Vagina (tissue), 2 donors: ENCODE measurements around the gene AGBL4.

Source experiments
- POLR2AphosphoS5 ChIP-seq, 2 donors: sonication (generic); formaldehyde crosslinking; IDR thresholded peaks; one replicate each; pipeline ENCODE4 v1.9.0; 2017; ENCODE audit warnings: antibody characterized with exemption in 2 of 2, mild to moderate bottlenecking in 2 of 2, low read depth in 1 of 2; ENCODE audit not compliant: insufficient read depth in 1 of 2
- TF ChIP-seq, protein P1 (sequence below), 3 experiments: fragments of 450-650 bp in 2 of 3; fragments of 200-600 bp in 1 of 3; sonication (generic) in 1 of 3; IDR thresholded peaks; one replicate each; pipeline ENCODE4 v1.5.1; 2017 to 2019; ENCODE audit warnings: antibody characterized with exemption in 3 of 3, mild to moderate bottlenecking in 2 of 3, moderate library complexity in 2 of 3

DNA sequence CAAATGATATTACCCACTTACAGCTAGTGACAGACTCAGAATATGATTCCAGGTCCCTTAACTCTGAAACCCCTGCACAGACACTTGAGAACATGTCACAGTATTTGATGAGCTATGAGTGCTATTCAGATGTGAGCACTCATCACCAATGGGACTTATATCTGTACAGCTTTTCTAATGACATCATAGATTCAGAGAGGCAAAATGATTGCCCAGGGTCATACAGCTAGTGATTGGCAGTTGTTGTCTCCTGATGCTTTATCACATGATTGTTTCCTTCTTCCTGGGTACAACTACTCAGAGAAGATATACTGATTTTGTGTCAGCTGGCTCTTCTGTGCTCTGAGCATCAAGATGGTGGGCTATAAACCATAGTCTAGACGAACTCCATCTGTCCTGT is 819.0 kb downstream of the AGBL4 start:
- TF ChIP-seq POLR2AphosphoS5 (IDR thresholded peaks at IDR 0.05; ENCODE audit: insufficient read depth in 1 of 2, low read depth in 1 of 2), result no peak
- TF ChIP-seq, protein P1, sequence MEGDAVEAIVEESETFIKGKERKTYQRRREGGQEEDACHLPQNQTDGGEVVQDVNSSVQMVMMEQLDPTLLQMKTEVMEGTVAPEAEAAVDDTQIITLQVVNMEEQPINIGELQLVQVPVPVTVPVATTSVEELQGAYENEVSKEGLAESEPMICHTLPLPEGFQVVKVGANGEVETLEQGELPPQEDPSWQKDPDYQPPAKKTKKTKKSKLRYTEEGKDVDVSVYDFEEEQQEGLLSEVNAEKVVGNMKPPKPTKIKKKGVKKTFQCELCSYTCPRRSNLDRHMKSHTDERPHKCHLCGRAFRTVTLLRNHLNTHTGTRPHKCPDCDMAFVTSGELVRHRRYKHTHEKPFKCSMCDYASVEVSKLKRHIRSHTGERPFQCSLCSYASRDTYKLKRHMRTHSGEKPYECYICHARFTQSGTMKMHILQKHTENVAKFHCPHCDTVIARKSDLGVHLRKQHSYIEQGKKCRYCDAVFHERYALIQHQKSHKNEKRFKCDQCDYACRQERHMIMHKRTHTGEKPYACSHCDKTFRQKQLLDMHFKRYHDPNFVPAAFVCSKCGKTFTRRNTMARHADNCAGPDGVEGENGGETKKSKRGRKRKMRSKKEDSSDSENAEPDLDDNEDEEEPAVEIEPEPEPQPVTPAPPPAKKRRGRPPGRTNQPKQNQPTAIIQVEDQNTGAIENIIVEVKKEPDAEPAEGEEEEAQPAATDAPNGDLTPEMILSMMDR (IDR thresholded peaks at IDR 0.05), result no peak
